DND-41 (cell line): ENCODE data around the gene SERINC2.

ENCODE experiments used
- ATAC-seq: fragments of 200-7000 bp; cut with Tn5 transposase; 3 replicates; pipeline ENCODE4 v1.9.1; 2021; ENCODE audit warnings: low read depth; ENCODE audit not compliant: insufficient read depth
- DNase-seq: peaks from one replicate; pipeline ENCODE4 v3.0.0-alpha.2; 2020
- H2AFZ ChIP-seq: 2 replicates; pipeline ENCODE4 v1.6.0; 2012; ENCODE audit warnings: low read depth, low read length
- H3K27ac ChIP-seq: 2 replicates; pipeline ENCODE4 v1.5.1; 2012; ENCODE audit warnings: low read length, inconsistent platforms
- H3K27me3 ChIP-seq: fragments of 200-600 bp; sonication (generic); 2 replicates; pipeline ENCODE4 v1.6.0; 2012; ENCODE audit warnings: low read length, mild to moderate bottlenecking, inconsistent platforms; ENCODE audit not compliant: insufficient read depth, poor library complexity
- H3K36me3 ChIP-seq: 2 replicates; pipeline ENCODE4 v1.5.1; 2012; ENCODE audit warnings: low read length, inconsistent platforms; ENCODE audit not compliant: insufficient read depth
- H3K4me1 ChIP-seq: 2 replicates; pipeline ENCODE4 v1.5.1; 2012; ENCODE audit warnings: mild to moderate bottlenecking, low read length; ENCODE audit not compliant: insufficient read depth
- H3K4me2 ChIP-seq: 2 replicates; pipeline ENCODE4 v1.6.0; 2012; ENCODE audit warnings: mild to moderate bottlenecking, moderate library complexity, low read length, inconsistent platforms; ENCODE audit not compliant: insufficient read depth
- H3K4me3 ChIP-seq, 2 experiments: fragments of 200-600 bp in 1 of 2; shearing (Covaris generic) in 1 of 2; 2 replicates each; pipeline ENCODE4 v1.5.1; 2012 to 2016; ENCODE audit warnings: inconsistent platforms in 2 of 2, low read length in 2 of 2, mild to moderate bottlenecking in 2 of 2, low read depth in 1 of 2, moderate library complexity in 1 of 2
- H3K79me2 ChIP-seq: 2 replicates; pipeline ENCODE4 v1.6.0; 2012; ENCODE audit warnings: low read length, inconsistent platforms; ENCODE audit not compliant: insufficient read depth
- H3K9ac ChIP-seq: 2 replicates; pipeline ENCODE4 v1.6.0; 2012; ENCODE audit warnings: low read depth, mild to moderate bottlenecking, inconsistent platforms, low read length, moderate library complexity
- H3K9me3 ChIP-seq: 2 replicates; pipeline ENCODE4 v1.5.1; 2012; ENCODE audit warnings: low read length, moderate library complexity, mild to moderate bottlenecking, inconsistent platforms; ENCODE audit not compliant: insufficient read depth, severe bottlenecking
- H4K20me1 ChIP-seq: 2 replicates; pipeline ENCODE4 v1.6.0; 2012; ENCODE audit warnings: low read length; ENCODE audit not compliant: insufficient read depth
- EZH2 ChIP-seq: IDR thresholded peaks from 3 replicates; pipeline ENCODE4 v1.6.1; 2012; ENCODE audit warnings: borderline replicate concordance, low read depth, mild to moderate bottlenecking, moderate library complexity, low read length, inconsistent platforms; ENCODE audit not compliant: severe bottlenecking
- TF ChIP-seq, protein P1 (sequence below): IDR thresholded peaks from 2 replicates; pipeline ENCODE4 v1.5.1; 2012; ENCODE audit warnings: borderline replicate concordance, low read length, moderate library complexity, mild to moderate bottlenecking; ENCODE audit not compliant: poor library complexity, severe bottlenecking; ENCODE audit errors: extremely low read depth

SERINC2 gene

DNA sequence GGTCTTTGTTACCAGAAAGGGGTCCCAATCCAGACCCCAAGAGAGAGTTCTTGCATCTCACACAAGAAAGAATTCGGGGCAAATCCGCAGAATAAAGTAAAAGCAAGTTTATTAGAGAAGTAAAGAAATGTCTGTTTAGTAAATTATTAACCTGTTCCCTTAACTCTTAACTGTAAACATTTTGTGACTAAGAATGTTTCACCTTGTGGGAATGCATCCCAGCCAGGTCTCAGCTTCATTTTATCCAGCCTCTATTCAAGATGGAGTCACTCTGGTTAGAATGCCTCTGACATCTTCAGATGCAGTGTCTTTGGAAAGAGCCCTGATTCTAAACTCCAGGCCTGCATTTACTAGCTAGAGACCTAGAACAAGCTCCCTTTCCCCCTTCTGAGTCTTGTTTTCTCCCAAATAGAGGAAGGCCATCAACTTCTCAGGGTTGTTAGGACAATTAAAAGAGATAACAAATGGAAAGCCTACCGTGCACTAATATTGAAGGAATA lies 35.6 kb upstream of the SERINC2 start:
- Histone ChIP-seq H3K9me3 (no peaks in the 10 kb centered on the region), H3K4me1 (peaks cover 18% of the 10 kb centered on the region), H3K4me3 (no peak overlapping the region), H3K27ac (no peak overlapping the region), H2AFZ (no peak overlapping the region), H4K20me1 (no peaks in the 10 kb centered on the region), H3K27me3 (no peaks in the 10 kb centered on the region), H3K36me3 (no peaks in the 10 kb centered on the region), H3K79me2 (no peaks in the 10 kb centered on the region), H3K4me2 (no peak overlapping the region), H3K9ac (no peak overlapping the region)
- DNase-seq (no peak), ATAC-seq (no peak)
- TF ChIP-seq, protein P1, sequence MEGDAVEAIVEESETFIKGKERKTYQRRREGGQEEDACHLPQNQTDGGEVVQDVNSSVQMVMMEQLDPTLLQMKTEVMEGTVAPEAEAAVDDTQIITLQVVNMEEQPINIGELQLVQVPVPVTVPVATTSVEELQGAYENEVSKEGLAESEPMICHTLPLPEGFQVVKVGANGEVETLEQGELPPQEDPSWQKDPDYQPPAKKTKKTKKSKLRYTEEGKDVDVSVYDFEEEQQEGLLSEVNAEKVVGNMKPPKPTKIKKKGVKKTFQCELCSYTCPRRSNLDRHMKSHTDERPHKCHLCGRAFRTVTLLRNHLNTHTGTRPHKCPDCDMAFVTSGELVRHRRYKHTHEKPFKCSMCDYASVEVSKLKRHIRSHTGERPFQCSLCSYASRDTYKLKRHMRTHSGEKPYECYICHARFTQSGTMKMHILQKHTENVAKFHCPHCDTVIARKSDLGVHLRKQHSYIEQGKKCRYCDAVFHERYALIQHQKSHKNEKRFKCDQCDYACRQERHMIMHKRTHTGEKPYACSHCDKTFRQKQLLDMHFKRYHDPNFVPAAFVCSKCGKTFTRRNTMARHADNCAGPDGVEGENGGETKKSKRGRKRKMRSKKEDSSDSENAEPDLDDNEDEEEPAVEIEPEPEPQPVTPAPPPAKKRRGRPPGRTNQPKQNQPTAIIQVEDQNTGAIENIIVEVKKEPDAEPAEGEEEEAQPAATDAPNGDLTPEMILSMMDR: no peak
- no peak for TF ChIP-seq EZH2

DNA sequence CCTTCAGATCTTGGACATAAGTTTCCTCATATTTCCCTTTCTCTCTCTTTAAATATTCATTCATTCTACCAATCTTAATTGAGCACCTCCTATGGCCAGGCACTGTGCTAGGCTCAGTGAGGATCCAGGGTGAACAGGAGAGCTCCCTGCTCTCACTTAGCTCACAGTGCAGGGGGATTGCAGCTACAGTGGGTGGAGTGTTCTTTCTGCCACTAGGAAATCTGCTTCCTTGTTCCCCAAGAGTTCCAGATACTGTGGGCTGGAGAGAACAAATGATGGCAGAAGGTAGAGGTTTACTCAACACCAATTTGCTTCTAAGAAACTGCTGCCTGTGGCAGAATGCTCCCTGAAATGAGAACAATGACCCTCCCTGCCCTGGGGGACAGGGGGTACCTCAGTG lies 35.0 kb upstream of the SERINC2 start:
- Histone ChIP-seq H3K4me1 (peaks cover 13% of the 10 kb centered on the region), H4K20me1 (no peaks in the 10 kb centered on the region), H3K27me3 (no peaks in the 10 kb centered on the region), H3K27ac (no peak overlapping the region), H3K4me3 (no peak overlapping the region), H3K9ac (no peak overlapping the region), H3K36me3 (no peaks in the 10 kb centered on the region), H3K79me2 (no peaks in the 10 kb centered on the region), H3K9me3 (no peaks in the 10 kb centered on the region), H3K4me2 (no peak overlapping the region), H2AFZ (no peak overlapping the region)
- ATAC-seq (no peak), DNase-seq (no peak)
- TF ChIP-seq EZH2: no peak
- TF ChIP-seq, protein P1: no peak

DNA sequence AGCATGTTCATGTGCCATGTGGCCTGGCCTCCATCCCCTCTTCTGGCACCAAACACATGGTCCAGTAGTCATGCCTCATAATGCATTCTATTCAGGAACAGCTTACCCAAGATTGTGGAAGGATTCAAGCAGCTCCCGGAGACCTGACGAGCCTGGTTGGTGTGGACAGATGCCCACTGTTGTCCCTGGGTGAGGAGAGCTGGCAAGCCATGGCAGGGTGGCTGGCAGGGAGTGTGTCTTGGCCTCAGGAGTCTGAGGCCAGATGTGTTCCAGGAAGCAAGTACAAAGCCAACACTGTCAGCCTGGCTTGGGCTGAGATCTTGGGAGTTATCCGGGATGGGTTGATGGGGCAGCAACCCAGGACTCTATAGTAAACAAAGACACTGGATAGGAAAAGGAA lies 32.8 kb upstream of the SERINC2 start:
- ATAC-seq: no peak
- no peaks in the 10 kb centered on the region for H3K27me3 ChIP-seq

More for the DNA sequence above, 32.8 kb upstream of the SERINC2 start:
- no peaks in the 10 kb centered on the region for H3K79me2 ChIP-seq
- no peak overlapping the region for H2AFZ ChIP-seq
- DNase-seq: no peak
- no peaks in the 10 kb centered on the region for H4K20me1 ChIP-seq
- no peak overlapping the region for H3K4me2 ChIP-seq
- TF ChIP-seq, protein P1: no peak
- no peak for TF ChIP-seq EZH2
- no peaks in the 10 kb centered on the region for H3K9me3 ChIP-seq
- H3K9ac ChIP-seq: no peak overlapping the region
- H3K4me3 ChIP-seq: no peak overlapping the region
- no peaks in the 10 kb centered on the region for H3K4me1 ChIP-seq
- H3K36me3 ChIP-seq: no peaks in the 10 kb centered on the region
- H3K27ac ChIP-seq: no peak overlapping the region
